Forelimb muscle (tissue), 1 donor: ENCODE data around the gene SESN1. TPM values are rescaled to one million over a fixed set of nuclear protein-coding genes. Genes with fewer than 3 reads are reported as not detected.

Experiments
- DNase-seq: peaks from one replicate; pipeline ENCODE4 v3.0.0-alpha.2; 2013; ENCODE audit warnings: low read depth
- polyA plus RNA-seq: library from polyadenylated mRNA; unstranded; fragments of 120-200 nt; gene quantifications from one replicate; pipeline ENCODE4 v1.2.1, GENCODE V29; 2013; ENCODE audit not compliant: insufficient read length

SESN1 gene
- polyA plus RNA-seq, 1 donor: 49.9 TPM

DNA sequence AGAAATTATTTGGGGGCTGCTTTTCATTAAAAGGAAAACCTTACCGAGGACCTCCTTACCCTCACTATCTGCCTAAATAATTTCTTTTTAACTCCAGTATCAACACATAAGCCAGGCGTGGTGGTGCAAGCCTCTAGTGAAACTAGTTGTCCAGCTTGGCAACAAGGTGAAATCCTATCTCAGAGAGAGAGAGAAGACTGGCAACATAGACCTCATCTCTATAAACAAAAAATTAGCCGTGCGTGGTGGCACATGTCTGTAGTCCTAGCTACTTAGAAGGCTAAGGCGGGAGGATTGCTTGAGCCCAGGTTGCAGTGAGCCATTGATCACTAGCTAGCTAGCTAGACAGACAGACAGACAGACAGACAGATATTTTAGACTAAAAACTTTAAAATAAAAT lies 153.9 kb downstream of the SESN1 start:
- no peak for DNase-seq

GRCh38 chr6:108937170-108937569 lies 157.5 kb downstream of the SESN1 start:
- no peak for DNase-seq

Other genes starting within 250 kb of the SESN1 start
- 7.8 TPM for gene ARMC2, start 246.4 kb downstream of the SESN1 start, polyA plus RNA-seq
- gene CEP57L1, start 661 bp upstream of the SESN1 start, polyA plus RNA-seq: 16.9 TPM